ENCODE results near the gene ERN1.
"Not testable (repeated sequence)": the region's sequence is repeated elsewhere in the genome, so short reads cannot be mapped to it uniquely, and the experiment has no call there.

- TF ChIP-seq, protein P1, sequence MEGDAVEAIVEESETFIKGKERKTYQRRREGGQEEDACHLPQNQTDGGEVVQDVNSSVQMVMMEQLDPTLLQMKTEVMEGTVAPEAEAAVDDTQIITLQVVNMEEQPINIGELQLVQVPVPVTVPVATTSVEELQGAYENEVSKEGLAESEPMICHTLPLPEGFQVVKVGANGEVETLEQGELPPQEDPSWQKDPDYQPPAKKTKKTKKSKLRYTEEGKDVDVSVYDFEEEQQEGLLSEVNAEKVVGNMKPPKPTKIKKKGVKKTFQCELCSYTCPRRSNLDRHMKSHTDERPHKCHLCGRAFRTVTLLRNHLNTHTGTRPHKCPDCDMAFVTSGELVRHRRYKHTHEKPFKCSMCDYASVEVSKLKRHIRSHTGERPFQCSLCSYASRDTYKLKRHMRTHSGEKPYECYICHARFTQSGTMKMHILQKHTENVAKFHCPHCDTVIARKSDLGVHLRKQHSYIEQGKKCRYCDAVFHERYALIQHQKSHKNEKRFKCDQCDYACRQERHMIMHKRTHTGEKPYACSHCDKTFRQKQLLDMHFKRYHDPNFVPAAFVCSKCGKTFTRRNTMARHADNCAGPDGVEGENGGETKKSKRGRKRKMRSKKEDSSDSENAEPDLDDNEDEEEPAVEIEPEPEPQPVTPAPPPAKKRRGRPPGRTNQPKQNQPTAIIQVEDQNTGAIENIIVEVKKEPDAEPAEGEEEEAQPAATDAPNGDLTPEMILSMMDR (IDR thresholded peaks at IDR 0.05; ENCODE audit: poor library complexity), result not testable (repeated sequence)
- TF ChIP-seq EZH2 (IDR thresholded peaks at IDR 0.05; ENCODE audit: borderline replicate concordance), result not testable (repeated sequence)
Measured at GRCh38 chr17:64007089-64007837, 122.7 kb downstream of the ERN1 start.
